Mesenchymal stem cell (in vitro differentiated cells and primary cell): ENCODE measurements around the gene GBA2.

Experiments used
- DNase-seq: peaks from one replicate; pipeline ENCODE4 v3.0.0-alpha.2; 2013
- H2AFZ ChIP-seq: one replicate; pipeline ENCODE4 v1.6.1; 2013; ENCODE audit warnings: low read depth, mild to moderate bottlenecking, control low read depth, inconsistent platforms, low read length, moderate library complexity
- H2AK5ac ChIP-seq: 2 replicates; pipeline ENCODE4 v1.6.1; 2013; ENCODE audit warnings: low read length, moderate library complexity, mild to moderate bottlenecking, inconsistent platforms; ENCODE audit not compliant: severe bottlenecking
- H2BK120ac ChIP-seq: one replicate; pipeline ENCODE4 v1.6.1; 2013; ENCODE audit warnings: low read depth, mild to moderate bottlenecking, inconsistent platforms, low read length, moderate library complexity
- H2BK12ac ChIP-seq, 2 experiments: one replicate each; pipeline ENCODE4 v1.6.1; 2013; ENCODE audit warnings: inconsistent platforms in 2 of 2, low read length in 2 of 2, mild to moderate bottlenecking in 2 of 2, moderate library complexity in 2 of 2, control low read depth in 1 of 2
- H2BK15ac ChIP-seq: one replicate; pipeline ENCODE4 v1.6.1; 2013; ENCODE audit warnings: mild to moderate bottlenecking, low read depth, inconsistent platforms; ENCODE audit not compliant: poor library complexity, severe bottlenecking
- H2BK5ac ChIP-seq: 2 replicates; pipeline ENCODE4 v1.6.1; 2013; ENCODE audit warnings: low read depth, mild to moderate bottlenecking, low read length, control low read depth, inconsistent platforms; ENCODE audit not compliant: poor library complexity, severe bottlenecking
- H3K14ac ChIP-seq, 2 experiments: one replicate each; pipeline ENCODE4 v1.6.1; 2013; ENCODE audit warnings: inconsistent platforms in 2 of 2, low read length in 2 of 2, control low read depth in 1 of 2, mild to moderate bottlenecking in 1 of 2, moderate library complexity in 1 of 2
- H3K18ac ChIP-seq, 2 experiments: one replicate each; pipeline ENCODE4 v1.6.1; 2013; ENCODE audit warnings: inconsistent platforms in 2 of 2, low read length in 2 of 2, control low read depth in 1 of 2, low read depth in 1 of 2, mild to moderate bottlenecking in 1 of 2
- H3K23ac ChIP-seq, 2 experiments: one replicate each; pipeline ENCODE4 v1.6.1; 2013; ENCODE audit warnings: inconsistent platforms in 2 of 2, low read length in 2 of 2, mild to moderate bottlenecking in 2 of 2, moderate library complexity in 2 of 2, control low read depth in 1 of 2
- H3K27ac ChIP-seq: 2 replicates; pipeline ENCODE4 v1.5.1; 2013; ENCODE audit warnings: mild to moderate bottlenecking, moderate library complexity, low read length, control low read depth, inconsistent platforms; ENCODE audit not compliant: poor library complexity, severe bottlenecking
- H3K27me3 ChIP-seq, 2 experiments: 2 replicates each; pipeline versions ENCODE4 v1.6.1 to v1.7.0; 2013; ENCODE audit warnings: low read length in 2 of 2, mild to moderate bottlenecking in 2 of 2, moderate library complexity in 2 of 2, control low read depth in 1 of 2, inconsistent platforms in 1 of 2; ENCODE audit not compliant: control insufficient read depth in 1 of 2, insufficient read depth in 1 of 2
- H3K36me3 ChIP-seq, 2 experiments: 2 replicates each; pipeline versions ENCODE4 v1.6.1 to v1.7.0; 2013; ENCODE audit warnings: low read length in 2 of 2, control low read depth in 1 of 2, inconsistent platforms in 1 of 2, low read depth in 1 of 2, mild to moderate bottlenecking in 1 of 2; ENCODE audit not compliant: insufficient read depth in 2 of 2, control insufficient read depth in 1 of 2
- H3K4ac ChIP-seq, 2 experiments: one replicate each; pipeline ENCODE4 v1.6.1; 2013; ENCODE audit warnings: inconsistent platforms in 2 of 2, low read length in 2 of 2, mild to moderate bottlenecking in 2 of 2, moderate library complexity in 2 of 2, control low read depth in 1 of 2, low read depth in 1 of 2
- H3K4me1 ChIP-seq: 2 replicates; pipeline ENCODE4 v1.6.1; 2013; ENCODE audit warnings: low read depth, low read length, control low read depth; ENCODE audit not compliant: control insufficient read depth, insufficient read depth
- H3K4me2 ChIP-seq: 2 replicates; pipeline ENCODE4 v1.6.1; 2013; ENCODE audit warnings: low read length, mild to moderate bottlenecking, inconsistent platforms; ENCODE audit not compliant: poor library complexity, severe bottlenecking
- H3K4me3 ChIP-seq, 2 experiments: 2 replicates each; pipeline versions ENCODE4 v1.5.1 to v1.7.0; 2013; ENCODE audit warnings: low read length in 2 of 2, mild to moderate bottlenecking in 2 of 2, control low read depth in 1 of 2, low read depth in 1 of 2; ENCODE audit not compliant: insufficient read depth in 1 of 2
- H3K79me1 ChIP-seq: replicated peaks from 2 replicates; pipeline ENCODE4 v1.6.1; 2013; ENCODE audit warnings: mild to moderate bottlenecking, control low read depth, low read length, inconsistent platforms; ENCODE audit not compliant: poor library complexity, severe bottlenecking
- H3K9ac ChIP-seq: 2 replicates; pipeline ENCODE4 v1.7.0; 2013; ENCODE audit warnings: mild to moderate bottlenecking, low read length, moderate library complexity
- H3K9me3 ChIP-seq: 2 replicates; pipeline ENCODE4 v1.7.0; 2013; ENCODE audit warnings: mild to moderate bottlenecking, low read length; ENCODE audit not compliant: control insufficient read depth
- H4K8ac ChIP-seq: one replicate; pipeline ENCODE4 v1.6.1; 2013; ENCODE audit warnings: inconsistent platforms, mild to moderate bottlenecking, low read length, moderate library complexity
- H4K91ac ChIP-seq: one replicate; pipeline ENCODE4 v1.6.1; 2013; ENCODE audit warnings: mild to moderate bottlenecking, low read length, inconsistent platforms
- WGBS: methylation state at CpG from one replicate; pipeline ENCODE4 v1.1.7; 2013; ENCODE audit warnings: mixed read lengths; 5-methylcytosine and 5-hydroxymethylcytosine counted together

Gene GBA2

GRCh38 chr9:35790385-35791296, 41.6 kb upstream of the GBA2 start:
- H2BK12ac ChIP-seq, result peak overlapping the region in 1 of 2 experiments; percentile 68
- H2BK120ac ChIP-seq, result peak overlapping the region; percentile 96
- H3K4me3 ChIP-seq, result no peak overlapping the region
- H4K8ac ChIP-seq, result peak overlapping the region; percentile 96
- H3K9me3 ChIP-seq, result no peaks in the 10 kb centered on the region
- H3K4ac ChIP-seq, result peak overlapping the region; percentile 7 to 99
- peak; percentile 88 for DNase-seq
- H2AK5ac ChIP-seq, result no peak overlapping the region
- peak overlapping the region; percentile 44 for H2BK15ac ChIP-seq
- 39% methylated on average over 32 of the region's 37 CpGs for whole genome bisulfite sequencing
- peaks cover 17% of the 10 kb centered on the region for H3K79me1 ChIP-seq
- H3K18ac ChIP-seq, result peak overlapping the region; percentile 82 to 94
- H4K91ac ChIP-seq, result peak overlapping the region; percentile 88
- peaks cover 27% of the 10 kb centered on the region for H3K4me1 ChIP-seq
- no peak overlapping the region for H2BK5ac ChIP-seq
- H3K27ac ChIP-seq, result no peak overlapping the region
- H2AFZ ChIP-seq, result peak overlapping the region; percentile 84
- H3K23ac ChIP-seq, result no peak overlapping the region
- H3K9ac ChIP-seq, result peak overlapping the region; percentile 75
- H3K4me2 ChIP-seq, result peak overlapping the region; percentile 67
- no peaks in the 10 kb centered on the region for H3K27me3 ChIP-seq
- H3K36me3 ChIP-seq, result peaks cover 0 to 6% of the 10 kb centered on the region in 2 experiments
- peak overlapping the region in 1 of 2 experiments; percentile 92 for H3K14ac ChIP-seq

GRCh38 chr9:35790025-35790384, 41.0 kb upstream of the GBA2 start:
- Histone ChIP-seq H3K4me3 (no peak overlapping the region), H3K18ac (no peak overlapping the region), H3K4me1 (peaks cover 27% of the 10 kb centered on the region), H2BK15ac (no peak overlapping the region), H3K4me2 (no peak overlapping the region), H2AFZ (no peak overlapping the region), H3K4ac (no peak overlapping the region), H2BK5ac (no peak overlapping the region), H2AK5ac (no peak overlapping the region), H3K79me1 (peaks cover 17% of the 10 kb centered on the region), H4K8ac (no peak overlapping the region), H3K23ac (no peak overlapping the region), H2BK12ac (no peak overlapping the region), H3K27me3 (no peaks in the 10 kb centered on the region), H3K14ac (no peak overlapping the region), H3K27ac (no peak overlapping the region), H3K36me3 (peaks cover 0 to 6% of the 10 kb centered on the region in 2 experiments), H4K91ac (no peak overlapping the region), H3K9ac (no peak overlapping the region), H2BK120ac (no peak overlapping the region), H3K9me3 (no peaks in the 10 kb centered on the region)
- no peak for DNase-seq
- WGBS, result 44% methylated on average over 4 of the region's 4 CpGs

- H3K4me1 ChIP-seq, result peaks cover 26% of the 10 kb centered on the region
- H2AK5ac ChIP-seq, result no peak overlapping the region
- no peak overlapping the region for H2BK12ac ChIP-seq
- H3K18ac ChIP-seq, result no peak overlapping the region
- H4K8ac ChIP-seq, result no peak overlapping the region
- no peak overlapping the region for H4K91ac ChIP-seq
- H3K4ac ChIP-seq, result no peak overlapping the region
- no peak overlapping the region for H3K4me2 ChIP-seq
- peaks cover 0 to 6% of the 10 kb centered on the region in 2 experiments for H3K36me3 ChIP-seq
- H2BK120ac ChIP-seq, result no peak overlapping the region
- H3K27ac ChIP-seq, result no peak overlapping the region
- no peak overlapping the region for H3K4me3 ChIP-seq
- H3K23ac ChIP-seq, result no peak overlapping the region
- peaks cover 17% of the 10 kb centered on the region for H3K79me1 ChIP-seq
- 93% methylated on average over 1 of the region's 2 CpGs for WGBS
- no peak overlapping the region for H2BK5ac ChIP-seq
- DNase-seq, result no peak
- no peak overlapping the region for H2BK15ac ChIP-seq
- no peaks in the 10 kb centered on the region for H3K9me3 ChIP-seq
- H3K27me3 ChIP-seq, result no peaks in the 10 kb centered on the region
- no peak overlapping the region for H2AFZ ChIP-seq
- H3K14ac ChIP-seq, result no peak overlapping the region
- H3K9ac ChIP-seq, result no peak overlapping the region
These were observed 40.5 kb upstream of the GBA2 start for GRCh38 chr9:35789541-35789940.

- Histone ChIP-seq H3K4me2 (no peak overlapping the region), H3K4ac (no peak overlapping the region), H3K79me1 (no peaks in the 10 kb centered on the region), H3K4me1 (no peaks in the 10 kb centered on the region), H3K18ac (no peak overlapping the region), H2BK15ac (no peak overlapping the region), H2AK5ac (no peak overlapping the region), H4K91ac (no peak overlapping the region), H2BK5ac (no peak overlapping the region), H2AFZ (no peak overlapping the region), H3K23ac (no peak overlapping the region), H3K4me3 (no peak overlapping the region), H3K36me3 (no peaks in the 10 kb centered on the region), H3K27ac (no peak overlapping the region), H4K8ac (no peak overlapping the region), H2BK12ac (no peak overlapping the region), H3K14ac (no peak overlapping the region), H3K9me3 (no peaks in the 10 kb centered on the region), H3K27me3 (peaks cover 4 to 19% of the 10 kb centered on the region in 2 experiments), H2BK120ac (no peak overlapping the region), H3K9ac (no peak overlapping the region)
- DNase-seq, result no peak
These were observed 34.4 kb upstream of the GBA2 start for GRCh38 chr9:35783418-35783817.
